Measurements from ENCODE around the gene CDK6. TPM values are rescaled to one million over a fixed set of nuclear protein-coding genes. Genes with fewer than 3 reads are reported as not detected.

The CDK6 gene
- total and polyA plus RNA-seq, 2 donors = 5.0 to 120 TPM

- H3K4me1 ChIP-seq (ENCODE audit: insufficient read depth) = no peaks in the 10 kb centered on the region
- no peaks in the 10 kb centered on the region for H3K36me3 ChIP-seq (ENCODE audit: insufficient read depth)
- no peak overlapping the region for H3K4me3 ChIP-seq (ENCODE audit: low read depth, low read length)
- no peak overlapping the region for H3K27ac ChIP-seq (ENCODE audit: low read depth)
- no peak for DNase-seq (ENCODE audit: extremely low spot score)
- 80% methylated on average over 4 of the region's 4 CpGs for WGBS
Observed at GRCh38 chr7:92653136-92653535, 183.2 kb downstream of the CDK6 start.

GRCh38 chr7:92652536-92652935, 183.8 kb downstream of the CDK6 start:
- Histone ChIP-seq H3K4me1 (ENCODE audit: insufficient read depth) (no peaks in the 10 kb centered on the region), H3K4me3 (ENCODE audit: low read depth, low read length) (no peak overlapping the region), H3K36me3 (ENCODE audit: insufficient read depth) (no peaks in the 10 kb centered on the region), H3K27ac (ENCODE audit: low read depth) (no peak overlapping the region)
- no peak for DNase-seq (ENCODE audit: extremely low spot score)
- WGBS = 85% methylated on average over 2 of the region's 2 CpGs

GRCh38 chr7:92650391-92650790, 186.0 kb downstream of the CDK6 start:
- no peak for DNase-seq (ENCODE audit: extremely low spot score)
- no peaks in the 10 kb centered on the region for H3K4me1 ChIP-seq (ENCODE audit: insufficient read depth)
- no peaks in the 10 kb centered on the region for H3K36me3 ChIP-seq (ENCODE audit: insufficient read depth)
- 69% methylated on average over 3 of the region's 3 CpGs for WGBS
- no peak overlapping the region for H3K27ac ChIP-seq (ENCODE audit: low read depth)
- no peak overlapping the region for H3K4me3 ChIP-seq (ENCODE audit: low read depth, low read length)

- WGBS = 94% methylated on average over 4 of the region's 4 CpGs
- Histone ChIP-seq H3K27ac (ENCODE audit: low read depth) (no peak overlapping the region), H3K36me3 (ENCODE audit: insufficient read depth) (no peaks in the 10 kb centered on the region), H3K4me3 (ENCODE audit: low read depth, low read length) (no peak overlapping the region), H3K4me1 (ENCODE audit: insufficient read depth) (no peaks in the 10 kb centered on the region)
- no peak for DNase-seq (ENCODE audit: extremely low spot score)
Observed at GRCh38 chr7:92648067-92648466, 188.3 kb downstream of the CDK6 start.

- DNase-seq (ENCODE audit: extremely low spot score) = no peak
- H3K36me3 ChIP-seq (ENCODE audit: insufficient read depth) = no peaks in the 10 kb centered on the region
- H3K27ac ChIP-seq (ENCODE audit: low read depth) = no peak overlapping the region
- WGBS = 91% methylated on average over 2 of the region's 2 CpGs
- H3K4me1 ChIP-seq (ENCODE audit: insufficient read depth) = no peaks in the 10 kb centered on the region
- no peak overlapping the region for H3K4me3 ChIP-seq (ENCODE audit: low read depth, low read length)
Observed at GRCh38 chr7:92647652-92648051, 188.7 kb downstream of the CDK6 start.

- H3K4me1 ChIP-seq (ENCODE audit: insufficient read depth) = no peaks in the 10 kb centered on the region
- H3K4me3 ChIP-seq (ENCODE audit: low read depth, low read length) = no peak overlapping the region
- 86% methylated on average over 5 of the region's 5 CpGs for WGBS
- no peak overlapping the region for H3K27ac ChIP-seq (ENCODE audit: low read depth)
- no peak for DNase-seq (ENCODE audit: extremely low spot score)
- no peaks in the 10 kb centered on the region for H3K36me3 ChIP-seq (ENCODE audit: insufficient read depth)
Observed at GRCh38 chr7:92647011-92647625, 189.3 kb downstream of the CDK6 start.

GRCh38 chr7:92645114-92646061, 191.0 kb downstream of the CDK6 start:
- Histone ChIP-seq H3K27ac (ENCODE audit: low read depth) (no peak overlapping the region), H3K36me3 (ENCODE audit: insufficient read depth) (no peaks in the 10 kb centered on the region), H3K4me1 (ENCODE audit: insufficient read depth) (no peaks in the 10 kb centered on the region), H3K4me3 (ENCODE audit: low read depth, low read length) (no peak overlapping the region)
- 41% methylated on average over 11 of the region's 11 CpGs for WGBS
- DNase-seq (ENCODE audit: extremely low spot score) = no peak

GRCh38 chr7:92644406-92645113, 191.8 kb downstream of the CDK6 start:
- Histone ChIP-seq H3K4me3 (ENCODE audit: low read depth, low read length) (no peak overlapping the region), H3K27ac (ENCODE audit: low read depth) (no peak overlapping the region), H3K36me3 (ENCODE audit: insufficient read depth) (no peaks in the 10 kb centered on the region), H3K4me1 (ENCODE audit: insufficient read depth) (no peaks in the 10 kb centered on the region)
- no peak for DNase-seq (ENCODE audit: extremely low spot score)
- 72% methylated on average over 6 of the region's 6 CpGs for WGBS

GRCh38 chr7:92643821-92644220, 192.6 kb downstream of the CDK6 start:
- Histone ChIP-seq H3K36me3 (ENCODE audit: insufficient read depth) (no peaks in the 10 kb centered on the region), H3K4me3 (ENCODE audit: low read depth, low read length) (no peak overlapping the region), H3K27ac (ENCODE audit: low read depth) (no peak overlapping the region), H3K4me1 (ENCODE audit: insufficient read depth) (no peaks in the 10 kb centered on the region)
- WGBS = 65% methylated on average over 2 of the region's 2 CpGs
- DNase-seq (ENCODE audit: extremely low spot score) = no peak

- H3K36me3 ChIP-seq (ENCODE audit: insufficient read depth) = no peaks in the 10 kb centered on the region
- no peak for DNase-seq (ENCODE audit: extremely low spot score)
- WGBS = 86% methylated on average over 4 of the region's 4 CpGs
- H3K27ac ChIP-seq (ENCODE audit: low read depth) = no peak overlapping the region
- H3K4me3 ChIP-seq (ENCODE audit: low read depth, low read length) = no peak overlapping the region
- no peaks in the 10 kb centered on the region for H3K4me1 ChIP-seq (ENCODE audit: insufficient read depth)
Observed at GRCh38 chr7:92641921-92642511, 194.4 kb downstream of the CDK6 start.

GRCh38 chr7:92639966-92640365, 196.4 kb downstream of the CDK6 start:
- WGBS = 90% methylated on average over 4 of the region's 4 CpGs

GRCh38 chr7:92639213-92639896, 197.0 kb downstream of the CDK6 start:
- Histone ChIP-seq H3K36me3 (ENCODE audit: insufficient read depth) (no peaks in the 10 kb centered on the region), H3K4me3 (ENCODE audit: low read depth, low read length) (no peak overlapping the region), H3K27ac (ENCODE audit: low read depth) (no peak overlapping the region), H3K4me1 (ENCODE audit: insufficient read depth) (no peaks in the 10 kb centered on the region)
- DNase-seq (ENCODE audit: extremely low spot score) = no peak
- 82% methylated on average over 9 of the region's 9 CpGs for WGBS

More at GRCh38 chr7:92639966-92640365, 196.4 kb downstream of the CDK6 start:
- DNase-seq (ENCODE audit: extremely low spot score) = no peak
- no peak overlapping the region for H3K4me3 ChIP-seq (ENCODE audit: low read depth, low read length)
- H3K4me1 ChIP-seq (ENCODE audit: insufficient read depth) = no peaks in the 10 kb centered on the region
- no peaks in the 10 kb centered on the region for H3K36me3 ChIP-seq (ENCODE audit: insufficient read depth)
- no peak overlapping the region for H3K27ac ChIP-seq (ENCODE audit: low read depth)

- H3K36me3 ChIP-seq (ENCODE audit: insufficient read depth) = no peaks in the 10 kb centered on the region
- H3K4me3 ChIP-seq (ENCODE audit: low read depth, low read length) = no peak overlapping the region
- H3K27ac ChIP-seq (ENCODE audit: low read depth) = no peak overlapping the region
- DNase-seq (ENCODE audit: extremely low spot score) = no peak
- WGBS = 94% methylated on average over 5 of the region's 5 CpGs
- H3K4me1 ChIP-seq (ENCODE audit: insufficient read depth) = no peaks in the 10 kb centered on the region
Observed at GRCh38 chr7:92636018-92636560, 200.3 kb downstream of the CDK6 start.
